GM18861 (cell line): ENCODE measurements around the gene PCCA.
"Not testable (repeated sequence)": the region's sequence is repeated elsewhere in the genome, so short reads cannot be mapped to it uniquely, and the experiment has no call there.

Experiments
- ATAC-seq: cut with Tn5 transposase; IDR thresholded peaks from one replicate; pipeline ENCODE4 v1.9.1; 2021; ENCODE audit not compliant: unreplicated experiment

PCCA gene

GRCh38 chr13:100521851-100522617 lies 433.1 kb downstream of the PCCA start:
- no peak for ATAC-seq

- ATAC-seq: no peak
These were observed 433.9 kb downstream of the PCCA start for GRCh38 chr13:100522618-100523309.

GRCh38 chr13:100523411-100523810 lies 434.5 kb downstream of the PCCA start:
- ATAC-seq: no peak

GRCh38 chr13:100523981-100524386 lies 435.1 kb downstream of the PCCA start:
- no peak for ATAC-seq

- ATAC-seq: not testable (repeated sequence)
These were observed 435.8 kb downstream of the PCCA start for GRCh38 chr13:100524688-100525087.

GRCh38 chr13:100525453-100526317 lies 436.8 kb downstream of the PCCA start:
- no peak for ATAC-seq

GRCh38 chr13:100526318-100527000 lies 437.6 kb downstream of the PCCA start:
- no peak for ATAC-seq

GRCh38 chr13:100527644-100528043 lies 438.8 kb downstream of the PCCA start:
- ATAC-seq: no peak

GRCh38 chr13:100528353-100528752 lies 439.5 kb downstream of the PCCA start:
- no peak for ATAC-seq

GRCh38 chr13:100528820-100529219 lies 439.9 kb downstream of the PCCA start:
- ATAC-seq: no peak

- no peak for ATAC-seq
These were observed 440.9 kb downstream of the PCCA start for GRCh38 chr13:100529666-100530377.

- ATAC-seq: no peak
These were observed 441.8 kb downstream of the PCCA start for GRCh38 chr13:100530671-100531213.

- ATAC-seq: no peak
These were observed 443.3 kb downstream of the PCCA start for GRCh38 chr13:100532090-100532766.

- no peak for ATAC-seq
These were observed 444.0 kb downstream of the PCCA start for GRCh38 chr13:100532836-100533435.

- ATAC-seq: no peak
These were observed 444.7 kb downstream of the PCCA start for GRCh38 chr13:100533588-100534041.

GRCh38 chr13:100534147-100534843 lies 445.4 kb downstream of the PCCA start:
- no peak for ATAC-seq

- no peak for ATAC-seq
These were observed 446.0 kb downstream of the PCCA start for GRCh38 chr13:100534911-100535310.

- no peak for ATAC-seq
These were observed 446.7 kb downstream of the PCCA start for GRCh38 chr13:100535426-100536135.
